Measurements from ENCODE around the gene OLFML1. TPM values are rescaled to one million over a fixed set of nuclear protein-coding genes. Genes with fewer than 3 reads are reported as not detected.

The OLFML1 gene
- total RNA-seq, 1 donor from 2014 or later = not detected

DNA sequence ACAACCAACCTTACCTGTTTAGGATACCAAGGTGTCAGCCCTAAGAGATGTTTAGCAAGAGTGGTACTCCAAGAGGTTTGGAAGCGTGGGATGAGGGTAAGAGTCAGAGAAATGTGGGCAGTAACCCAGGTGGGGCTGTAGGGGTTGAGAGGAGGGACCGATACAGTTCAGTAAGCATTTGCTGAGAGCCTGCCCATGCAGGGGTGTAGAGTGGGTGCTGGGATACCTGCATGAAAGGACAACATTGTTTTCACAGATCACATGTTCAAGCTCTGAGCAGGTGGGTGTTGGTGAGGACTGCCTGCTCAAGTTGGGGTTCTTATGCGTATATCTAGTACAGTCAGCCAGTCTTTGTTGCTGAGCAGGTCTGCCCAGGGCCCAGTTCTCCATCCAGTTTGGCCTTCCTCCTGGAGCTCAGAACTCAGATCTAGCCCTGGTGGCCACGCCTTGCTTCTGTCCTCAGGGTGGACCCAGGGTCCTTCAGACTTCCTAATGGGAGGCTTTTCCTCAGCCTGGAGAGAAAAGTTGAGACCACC, 43.3 kb downstream of the OLFML1 start:
- H3K4me3 ChIP-seq (ENCODE audit: low read depth, low read length) = no peak overlapping the region
- DNase-seq (ENCODE audit: low read depth) = no peak

GRCh38 chr11:7530013-7530640, 44.8 kb downstream of the OLFML1 start:
- no peak for DNase-seq (ENCODE audit: low read depth)
- TF ChIP-seq CTCF (conservative IDR thresholded peaks at IDR 0.05; ENCODE audit: low read depth, low read length) = no peak
- H3K4me3 ChIP-seq (ENCODE audit: low read depth, low read length) = no peak overlapping the region

More for the DNA sequence above, 43.3 kb downstream of the OLFML1 start:
- no peak for TF ChIP-seq CTCF (conservative IDR thresholded peaks at IDR 0.05; ENCODE audit: low read depth, low read length)

DNA sequence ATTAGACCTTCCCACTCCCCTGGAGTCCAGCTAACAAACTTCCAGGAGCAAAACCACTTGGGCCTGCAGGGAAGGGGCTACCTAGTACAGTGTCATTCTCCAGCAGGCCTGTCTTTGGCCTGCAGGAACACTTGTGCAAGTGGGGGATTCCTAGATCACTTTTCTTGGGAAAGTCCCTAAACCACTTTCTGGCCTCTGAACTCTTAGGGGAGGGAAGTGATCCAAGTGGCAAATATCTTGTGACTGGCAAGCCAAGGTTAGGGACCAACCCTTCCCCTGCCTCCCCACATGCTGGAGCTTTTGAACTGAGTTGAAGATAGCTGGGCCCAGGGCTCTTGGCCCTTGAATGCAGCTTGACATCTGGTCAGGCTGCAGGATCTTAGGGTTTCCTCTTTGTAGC, 45.7 kb downstream of the OLFML1 start:
- no peak overlapping the region for H3K4me3 ChIP-seq (ENCODE audit: low read depth, low read length)
- TF ChIP-seq CTCF (conservative IDR thresholded peaks at IDR 0.05; ENCODE audit: low read depth, low read length) = no peak
- DNase-seq (ENCODE audit: low read depth) = no peak

DNA sequence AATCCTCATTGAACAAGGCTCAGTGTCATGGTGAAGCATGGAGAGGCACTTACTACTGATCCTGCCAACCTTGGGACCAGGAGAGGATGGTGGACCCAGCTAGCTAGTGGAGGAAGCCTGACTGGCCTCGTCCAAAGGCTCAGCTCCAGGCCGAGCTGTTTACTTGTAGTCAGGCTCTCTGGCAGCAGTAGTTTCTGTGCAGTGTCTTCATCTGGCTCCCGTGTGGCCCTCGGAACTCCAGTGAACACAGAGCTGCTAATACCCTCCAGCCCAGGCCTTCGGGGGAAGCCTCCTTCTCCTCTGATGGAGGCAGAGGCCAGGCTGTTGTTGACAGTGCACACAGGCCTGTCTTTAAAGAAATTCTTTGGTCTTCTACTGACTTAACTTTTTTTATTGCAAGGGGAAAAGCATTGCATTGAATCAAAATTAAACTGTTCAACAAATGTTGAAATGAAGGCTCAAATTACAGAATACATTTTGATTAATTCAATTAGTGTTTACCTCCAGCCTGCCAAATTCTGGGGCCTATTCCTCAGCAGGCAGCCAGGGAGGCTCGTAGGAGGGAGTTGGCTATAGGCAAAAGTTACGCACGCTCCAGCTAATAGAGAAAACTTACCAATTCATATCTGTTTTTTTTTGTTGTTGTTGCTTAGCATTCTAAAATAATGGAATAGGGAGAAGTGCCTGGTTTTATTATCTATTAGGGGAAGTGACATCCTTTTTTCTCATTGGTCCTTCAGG, 47.3 kb downstream of the OLFML1 start:
- no peak overlapping the region for H3K4me3 ChIP-seq (ENCODE audit: low read depth, low read length)
- TF ChIP-seq CTCF (conservative IDR thresholded peaks at IDR 0.05; ENCODE audit: low read depth, low read length) = no peak
- DNase-seq (ENCODE audit: low read depth) = no peak

GRCh38 chr11:7533199-7534041, 48.1 kb downstream of the OLFML1 start:
- H3K4me3 ChIP-seq (ENCODE audit: low read depth, low read length) = no peak overlapping the region
- no peak for TF ChIP-seq CTCF (conservative IDR thresholded peaks at IDR 0.05; ENCODE audit: low read depth, low read length)
- no peak for DNase-seq (ENCODE audit: low read depth)

- no peak for TF ChIP-seq CTCF (conservative IDR thresholded peaks at IDR 0.05; ENCODE audit: low read depth, low read length)
- H3K4me3 ChIP-seq (ENCODE audit: low read depth, low read length) = no peak overlapping the region
- no peak for DNase-seq (ENCODE audit: low read depth)
These were observed 48.7 kb downstream of the OLFML1 start for GRCh38 chr11:7534042-7534378.
